HS-27A (cell line): ENCODE measurements around the gene ATP12A.

Experiments used
- DNase-seq: peaks from one replicate; pipeline ENCODE4 v3.0.0-alpha.2; 2012; ENCODE audit warnings: low read depth, missing footprints

Gene ATP12A

GRCh38 chr13:24734950-24735349 is 54.7 kb downstream of the ATP12A start:
- no peak for DNase-seq

GRCh38 chr13:24737042-24737441 is 56.8 kb downstream of the ATP12A start:
- no peak for DNase-seq

GRCh38 chr13:24738366-24738847 is 58.2 kb downstream of the ATP12A start:
- DNase-seq = no peak

GRCh38 chr13:24740014-24740890 is 60.0 kb downstream of the ATP12A start:
- DNase-seq = no peak

GRCh38 chr13:24741016-24741662 is 60.9 kb downstream of the ATP12A start:
- DNase-seq = no peak

- no peak for DNase-seq
Observed at GRCh38 chr13:24741791-24742190, 61.6 kb downstream of the ATP12A start.

- no peak for DNase-seq
Observed at GRCh38 chr13:24742294-24742693, 62.1 kb downstream of the ATP12A start.

- DNase-seq = no peak
Observed at GRCh38 chr13:24742977-24743376, 62.8 kb downstream of the ATP12A start.

- no peak for DNase-seq
Observed at GRCh38 chr13:24744247-24744646, 64.0 kb downstream of the ATP12A start.

GRCh38 chr13:24745516-24745860 is 65.3 kb downstream of the ATP12A start:
- no peak for DNase-seq

GRCh38 chr13:24745861-24746617 is 65.8 kb downstream of the ATP12A start:
- DNase-seq = no peak

- no peak for DNase-seq
Observed at GRCh38 chr13:24746618-24747247, 66.5 kb downstream of the ATP12A start.

- no peak for DNase-seq
Observed at GRCh38 chr13:24747248-24748060, 67.2 kb downstream of the ATP12A start.

- DNase-seq = no peak
Observed at GRCh38 chr13:24748061-24748400, 67.8 kb downstream of the ATP12A start.

- DNase-seq = no peak
Observed at GRCh38 chr13:24759197-24759596, 79.0 kb downstream of the ATP12A start.
